ENCODE results near the gene FXR1.
"Not testable (repeated sequence)": the region's sequence is repeated elsewhere in the genome, so short reads cannot be mapped to it uniquely, and the experiment has no call there.

FXR1 gene

GRCh38 chr3:180912304-180913296 lies at the start of gene FXR1:
FXR1 (plus strand) TSS chr3:180912670; CDS start chr3:180912686, 16 bp downstream.
- peak; percentile 79 to 92 for DNase-seq

- no peak for DNase-seq
Observed at GRCh38 chr3:180870008-180870699, 42.3 kb upstream of the FXR1 start.

GRCh38 chr3:180871901-180872300 lies 40.6 kb upstream of the FXR1 start:
- DNase-seq: no peak

- DNase-seq: not testable (repeated sequence)
Observed at GRCh38 chr3:180872430-180872829, 40.0 kb upstream of the FXR1 start.

GRCh38 chr3:180875124-180875698 lies 37.3 kb upstream of the FXR1 start:
- no peak for DNase-seq

GRCh38 chr3:180881065-180881801 lies 31.2 kb upstream of the FXR1 start:
- DNase-seq: no peak

GRCh38 chr3:180882115-180882514 lies 30.4 kb upstream of the FXR1 start:
- DNase-seq: no peak

GRCh38 chr3:180888992-180889560 lies 23.4 kb upstream of the FXR1 start:
- DNase-seq: no peak

- no peak for DNase-seq
Observed at GRCh38 chr3:180898572-180898971, 13.9 kb upstream of the FXR1 start.

- DNase-seq: no peak
Observed at GRCh38 chr3:180909369-180910127, 2.9 kb upstream of the FXR1 start.

- DNase-seq: no peak
Observed at GRCh38 chr3:180910823-180911222, 1.6 kb upstream of the FXR1 start.

- no peak for DNase-seq
Observed at GRCh38 chr3:180911876-180912303, 580 bp upstream of the FXR1 start.

- no peak for DNase-seq
Observed at GRCh38 chr3:180913581-180914404, 1.3 kb downstream of the FXR1 start.

- no peak for DNase-seq
Observed at GRCh38 chr3:180918542-180918941, 6.1 kb downstream of the FXR1 start.

- DNase-seq: no peak
Observed at GRCh38 chr3:180922242-180922641, 9.8 kb downstream of the FXR1 start.

- DNase-seq: no peak
Observed at GRCh38 chr3:180923561-180923960, 11.1 kb downstream of the FXR1 start.

- no peak for DNase-seq
Observed at GRCh38 chr3:180926526-180926925, 14.1 kb downstream of the FXR1 start.

GRCh38 chr3:180929376-180929775 lies 16.9 kb downstream of the FXR1 start:
- DNase-seq: no peak

- DNase-seq: no peak
Observed at GRCh38 chr3:180930526-180930925, 18.1 kb downstream of the FXR1 start.

GRCh38 chr3:180932819-180933218 lies 20.3 kb downstream of the FXR1 start:
- DNase-seq: no peak

- DNase-seq: no peak
Observed at GRCh38 chr3:180934638-180935037, 22.2 kb downstream of the FXR1 start.
